ENCODE results near the gene SENP1. TPM values are rescaled to one million over a fixed set of nuclear protein-coding genes. Genes with fewer than 3 reads are reported as not detected.

SENP1 gene
- total RNA-seq, 2 donors from 2014 or later: 11.4 to 15.8 TPM

DNA sequence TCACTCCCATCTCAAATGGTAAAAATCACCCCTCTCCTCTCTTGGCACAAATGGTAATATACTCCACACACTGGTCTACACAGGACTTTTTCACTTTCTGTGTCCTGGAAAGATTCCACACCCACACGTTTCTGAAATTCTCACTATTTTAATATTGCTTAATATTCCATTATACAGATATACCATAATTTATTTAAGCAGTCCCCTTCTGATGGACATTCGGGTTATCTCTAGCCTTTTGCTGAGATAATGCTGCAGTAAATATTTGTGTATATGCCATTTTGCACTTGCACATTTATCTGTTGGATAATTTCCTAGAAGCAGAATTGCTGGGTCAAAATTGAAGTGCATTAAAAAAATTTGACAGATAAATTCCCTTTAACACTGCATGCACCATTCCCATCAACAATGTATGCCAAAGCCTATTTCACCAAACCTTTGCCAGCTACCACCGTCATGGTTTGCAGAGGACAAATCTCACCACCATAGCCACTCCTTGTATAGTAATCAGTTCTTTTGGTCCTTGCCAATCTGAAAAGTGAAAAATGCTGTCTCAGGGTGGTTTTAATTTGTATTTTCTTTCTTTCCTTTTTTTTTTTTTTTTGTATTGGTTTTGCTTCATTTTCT, 86.1 kb downstream of the SENP1 start:
- H3K4me3 ChIP-seq: no peak overlapping the region
- DNase-seq (no peak), ATAC-seq (no peak)
- WGBS, 2 donors: 41 to 44% methylated on average over 3 of the region's 3 CpGs
- H3K9me3 ChIP-seq: no peaks in the 10 kb centered on the region
- TF ChIP-seq CTCF (IDR thresholded peaks at IDR 0.05) (no peak), POLR2A (IDR thresholded peaks at IDR 0.05) (no peak)
- no peaks in the 10 kb centered on the region for H3K27me3 ChIP-seq
- no peaks in the 10 kb centered on the region for H3K4me1 ChIP-seq
- no peak overlapping the region for H3K27ac ChIP-seq
- intact Hi-C loops (cut with DNase I): no loop called here
- no peaks in the 10 kb centered on the region for H3K36me3 ChIP-seq (replicated peaks in 1 of 2; ENCODE audit: insufficient read depth in 1 of 2, low read depth in 2 of 2)

- TF ChIP-seq POLR2A (IDR thresholded peaks at IDR 0.05) (no peak), CTCF (IDR thresholded peaks at IDR 0.05) (no peak)
- ATAC-seq: no peak
- DNase-seq: no peak
- Histone ChIP-seq H3K4me3 (no peak overlapping the region), H3K9me3 (no peaks in the 10 kb centered on the region), H3K27ac (no peak overlapping the region), H3K4me1 (no peaks in the 10 kb centered on the region), H3K27me3 (no peaks in the 10 kb centered on the region), H3K36me3 (replicated peaks in 1 of 2; ENCODE audit: insufficient read depth in 1 of 2, low read depth in 2 of 2) (no peaks in the 10 kb centered on the region)
- WGBS, 2 donors: 70 to 74% methylated on average over 4 of the region's 4 CpGs
- intact Hi-C loops (cut with DNase I): no loop called here
Observed at GRCh38 chr12:48018618-48018995, 87.3 kb downstream of the SENP1 start.

- H3K4me1 ChIP-seq: no peaks in the 10 kb centered on the region
- TF ChIP-seq POLR2A (IDR thresholded peaks at IDR 0.05) (no peak), CTCF (IDR thresholded peaks at IDR 0.05) (no peak)
- no peaks in the 10 kb centered on the region for H3K36me3 ChIP-seq (replicated peaks in 1 of 2; ENCODE audit: insufficient read depth in 1 of 2, low read depth in 2 of 2)
- H3K27me3 ChIP-seq: no peaks in the 10 kb centered on the region
- H3K9me3 ChIP-seq: no peaks in the 10 kb centered on the region
- no peak overlapping the region for H3K4me3 ChIP-seq
- no peak for DNase-seq
- ATAC-seq: no peak
- H3K27ac ChIP-seq: no peak overlapping the region
- 65 to 67% methylated on average over 4 of the region's 4 CpGs for WGBS, 2 donors
- intact Hi-C loops (cut with DNase I): no loop called here
Observed at GRCh38 chr12:48017921-48018617, 87.8 kb downstream of the SENP1 start.

DNA sequence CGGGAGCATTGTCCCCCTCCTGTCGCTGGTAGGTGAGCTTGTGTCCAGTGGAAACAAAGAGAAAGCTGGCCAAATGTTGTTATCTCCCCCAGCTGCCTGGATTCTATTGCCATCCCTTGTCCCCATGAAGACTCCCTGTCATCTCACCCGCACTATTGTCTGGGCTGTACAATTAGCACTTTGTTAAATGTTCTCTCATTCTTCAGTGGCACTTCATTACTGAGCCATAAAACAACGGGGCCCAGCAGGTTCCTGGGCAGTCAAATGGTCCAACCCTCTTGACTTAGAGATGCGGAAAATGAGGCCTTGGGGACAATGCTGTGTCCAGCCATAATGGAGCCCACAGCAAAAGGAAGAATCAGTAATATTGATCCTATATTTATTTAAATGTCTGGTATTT, 88.4 kb downstream of the SENP1 start:
- Histone ChIP-seq H3K36me3 (replicated peaks in 1 of 2; ENCODE audit: insufficient read depth in 1 of 2, low read depth in 2 of 2) (no peaks in the 10 kb centered on the region), H3K27me3 (no peaks in the 10 kb centered on the region), H3K4me1 (no peaks in the 10 kb centered on the region), H3K27ac (no peak overlapping the region), H3K4me3 (no peak overlapping the region), H3K9me3 (no peaks in the 10 kb centered on the region)
- no peak for DNase-seq
- intact Hi-C loops (cut with DNase I): no loop called here
- WGBS, 2 donors: 70 to 77% methylated on average over 4 to 5 of the region's 5 CpGs
- TF ChIP-seq POLR2A (IDR thresholded peaks at IDR 0.05): no peak
- no peak for TF ChIP-seq CTCF (IDR thresholded peaks at IDR 0.05)
- ATAC-seq: no peak
